ENCODE data around the gene CDH1. TPM values are rescaled to one million over a fixed set of nuclear protein-coding genes. Genes with fewer than 3 reads are reported as not detected.

Gene CDH1
- total RNA-seq, 1 experiment from 2014 or later = 65.8 TPM

DNA sequence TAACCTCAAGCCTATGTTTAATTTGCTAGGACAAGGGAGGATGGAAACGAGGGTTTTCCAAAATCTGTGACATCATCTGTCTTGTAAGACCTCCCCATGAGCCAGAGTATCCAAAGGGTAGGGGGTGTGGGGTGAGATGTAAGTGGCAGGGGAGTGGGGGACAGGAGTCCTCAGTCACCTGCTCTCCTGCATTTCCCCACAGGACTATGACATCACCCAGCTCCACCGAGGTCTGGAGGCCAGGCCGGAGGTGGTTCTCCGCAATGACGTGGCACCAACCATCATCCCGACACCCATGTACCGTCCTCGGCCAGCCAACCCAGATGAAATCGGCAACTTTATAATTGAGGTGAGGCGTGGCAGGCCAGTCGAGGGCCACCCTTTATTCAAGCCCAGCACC, 41.5 kb upstream of the CDH1 start:
- BruUV-seq (replicated peaks) = no TSS peak
- H3K36me3 ChIP-seq (ENCODE audit: control insufficient read depth, insufficient read depth, low read length) = no peaks in the 10 kb centered on the region
- no peaks in the 10 kb centered on the region for H3K9me3 ChIP-seq (ENCODE audit: control insufficient read depth, insufficient read depth, low read depth, low read length)
- no peak for DNase-seq (ENCODE audit: low read depth, low spot score)
- ChIA-PET CTCF (no interaction called here), POLR2A (no interaction called here)
- in situ Hi-C loops (cut with HindIII; ENCODE audit: low pct_unique_long_range_greater_than_20kb, low sequenced_read_pairs) = no loop called here
- no peaks in the 10 kb centered on the region for H3K27me3 ChIP-seq (ENCODE audit: control insufficient read depth, insufficient read depth, low read length)
- intact Hi-C loops (cut with micrococcal nuclease; ENCODE audit: unreplicated experiment) = no loop called here
- H3K4me1 ChIP-seq (ENCODE audit: control insufficient read depth, insufficient read depth, low read length) = no peaks in the 10 kb centered on the region
- no peak overlapping the region for H3K4me3 ChIP-seq (ENCODE audit: low read depth in 2 of 2, low read length in 2 of 2)
- no peak for ATAC-seq
- TF ChIP-seq TCF7L2 (IDR thresholded peaks at IDR 0.05; ENCODE audit: low read depth, low read length) = no peak
- TF ChIP-seq, protein P1, sequence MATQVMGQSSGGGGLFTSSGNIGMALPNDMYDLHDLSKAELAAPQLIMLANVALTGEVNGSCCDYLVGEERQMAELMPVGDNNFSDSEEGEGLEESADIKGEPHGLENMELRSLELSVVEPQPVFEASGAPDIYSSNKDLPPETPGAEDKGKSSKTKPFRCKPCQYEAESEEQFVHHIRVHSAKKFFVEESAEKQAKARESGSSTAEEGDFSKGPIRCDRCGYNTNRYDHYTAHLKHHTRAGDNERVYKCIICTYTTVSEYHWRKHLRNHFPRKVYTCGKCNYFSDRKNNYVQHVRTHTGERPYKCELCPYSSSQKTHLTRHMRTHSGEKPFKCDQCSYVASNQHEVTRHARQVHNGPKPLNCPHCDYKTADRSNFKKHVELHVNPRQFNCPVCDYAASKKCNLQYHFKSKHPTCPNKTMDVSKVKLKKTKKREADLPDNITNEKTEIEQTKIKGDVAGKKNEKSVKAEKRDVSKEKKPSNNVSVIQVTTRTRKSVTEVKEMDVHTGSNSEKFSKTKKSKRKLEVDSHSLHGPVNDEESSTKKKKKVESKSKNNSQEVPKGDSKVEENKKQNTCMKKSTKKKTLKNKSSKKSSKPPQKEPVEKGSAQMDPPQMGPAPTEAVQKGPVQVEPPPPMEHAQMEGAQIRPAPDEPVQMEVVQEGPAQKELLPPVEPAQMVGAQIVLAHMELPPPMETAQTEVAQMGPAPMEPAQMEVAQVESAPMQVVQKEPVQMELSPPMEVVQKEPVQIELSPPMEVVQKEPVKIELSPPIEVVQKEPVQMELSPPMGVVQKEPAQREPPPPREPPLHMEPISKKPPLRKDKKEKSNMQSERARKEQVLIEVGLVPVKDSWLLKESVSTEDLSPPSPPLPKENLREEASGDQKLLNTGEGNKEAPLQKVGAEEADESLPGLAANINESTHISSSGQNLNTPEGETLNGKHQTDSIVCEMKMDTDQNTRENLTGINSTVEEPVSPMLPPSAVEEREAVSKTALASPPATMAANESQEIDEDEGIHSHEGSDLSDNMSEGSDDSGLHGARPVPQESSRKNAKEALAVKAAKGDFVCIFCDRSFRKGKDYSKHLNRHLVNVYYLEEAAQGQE (IDR thresholded peaks at IDR 0.05; ENCODE audit: insufficient read depth in 1 of 2, low read depth in 2 of 2, low read length in 1 of 2) = no peak
- no peak overlapping the region for H3K27ac ChIP-seq (ENCODE audit: low read length)

DNA sequence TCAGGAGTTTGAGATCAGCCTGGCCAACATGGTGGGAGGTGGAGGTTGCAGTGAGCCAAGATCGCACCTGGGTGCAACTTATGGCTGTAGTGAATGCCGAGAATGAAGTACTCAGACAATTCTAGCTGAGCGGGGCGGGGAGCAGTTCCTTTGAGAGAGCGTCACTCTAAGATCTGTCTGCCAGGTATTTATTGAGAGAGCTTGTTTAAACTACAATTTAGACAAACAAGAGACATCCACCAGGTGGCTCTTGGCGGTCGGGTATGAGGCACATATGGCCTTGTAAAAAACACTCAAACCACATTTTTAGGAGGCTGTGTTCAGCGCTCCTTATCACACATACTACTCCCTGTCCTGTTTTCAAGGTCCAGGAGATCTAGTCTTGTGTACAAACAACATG, 40.6 kb upstream of the CDH1 start:
- Histone ChIP-seq H3K36me3 (ENCODE audit: control insufficient read depth, insufficient read depth, low read length) (no peaks in the 10 kb centered on the region), H3K9me3 (ENCODE audit: control insufficient read depth, insufficient read depth, low read depth, low read length) (no peaks in the 10 kb centered on the region), H3K27me3 (ENCODE audit: control insufficient read depth, insufficient read depth, low read length) (no peaks in the 10 kb centered on the region), H3K4me1 (ENCODE audit: control insufficient read depth, insufficient read depth, low read length) (no peaks in the 10 kb centered on the region), H3K4me3 (ENCODE audit: low read depth in 2 of 2, low read length in 2 of 2) (no peak overlapping the region), H3K27ac (ENCODE audit: low read length) (no peak overlapping the region)
- no TSS peak for BruUV-seq (replicated peaks)
- POLR2A ChIA-PET = interaction anchor here (0.6 kb wide), 1 partner anchor 201 kb away, joined by 6 read pairs; no protein-coding TSS in a partner anchor
- DNase-seq (ENCODE audit: low read depth, low spot score) (no peak), ATAC-seq (no peak)
- in situ Hi-C loops (cut with HindIII; ENCODE audit: low pct_unique_long_range_greater_than_20kb, low sequenced_read_pairs) (no loop called here), intact Hi-C loops (cut with micrococcal nuclease; ENCODE audit: unreplicated experiment) (no loop called here)
- TF ChIP-seq, protein P1 (IDR thresholded peaks at IDR 0.05; ENCODE audit: insufficient read depth in 1 of 2, low read depth in 2 of 2, low read length in 1 of 2) = no peak
- TF ChIP-seq TCF7L2 (IDR thresholded peaks at IDR 0.05; ENCODE audit: low read depth, low read length) = no peak
- no peak for TF ChIP-seq POLR2AphosphoS5 (IDR thresholded peaks at IDR 0.05; ENCODE audit: low read depth, low read length)
- no peak for TF ChIP-seq SIN3A (IDR thresholded peaks at IDR 0.05; ENCODE audit: borderline replicate concordance, insufficient read depth, low read depth, low read length)
- TF ChIP-seq, protein P2, sequence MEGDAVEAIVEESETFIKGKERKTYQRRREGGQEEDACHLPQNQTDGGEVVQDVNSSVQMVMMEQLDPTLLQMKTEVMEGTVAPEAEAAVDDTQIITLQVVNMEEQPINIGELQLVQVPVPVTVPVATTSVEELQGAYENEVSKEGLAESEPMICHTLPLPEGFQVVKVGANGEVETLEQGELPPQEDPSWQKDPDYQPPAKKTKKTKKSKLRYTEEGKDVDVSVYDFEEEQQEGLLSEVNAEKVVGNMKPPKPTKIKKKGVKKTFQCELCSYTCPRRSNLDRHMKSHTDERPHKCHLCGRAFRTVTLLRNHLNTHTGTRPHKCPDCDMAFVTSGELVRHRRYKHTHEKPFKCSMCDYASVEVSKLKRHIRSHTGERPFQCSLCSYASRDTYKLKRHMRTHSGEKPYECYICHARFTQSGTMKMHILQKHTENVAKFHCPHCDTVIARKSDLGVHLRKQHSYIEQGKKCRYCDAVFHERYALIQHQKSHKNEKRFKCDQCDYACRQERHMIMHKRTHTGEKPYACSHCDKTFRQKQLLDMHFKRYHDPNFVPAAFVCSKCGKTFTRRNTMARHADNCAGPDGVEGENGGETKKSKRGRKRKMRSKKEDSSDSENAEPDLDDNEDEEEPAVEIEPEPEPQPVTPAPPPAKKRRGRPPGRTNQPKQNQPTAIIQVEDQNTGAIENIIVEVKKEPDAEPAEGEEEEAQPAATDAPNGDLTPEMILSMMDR (IDR thresholded peaks at IDR 0.05) = no peak
- CTCF ChIA-PET = interaction anchor here (1.8 kb wide), 1 partner anchor 106 kb away, joined by 5 read pairs; no protein-coding TSS in a partner anchor

Measured in Panc1 (cell line).